Measurements from ENCODE around the gene PROK2.

The PROK2 gene
- total RNA-seq = 0 to 4.7 (median 1.1) reads per million in 9 experiments

GRCh38 chr3:71784914-71785531 lies at the start of gene PROK2:
Gene PROK2, minus strand, starts transcription at chr3:71785148. Its CDS starts 96 bp downstream, at chr3:71785052.
- peak in 2 of 3 experiments; percentile 3 to 9 for DNase-seq
- Mint-ChIP-seq H3K27ac (peak within 1 kb of the TSS; percentile 28 to 81), H3K4me3 (peak within 1 kb of the TSS; percentile 79 to 81), H3K4me1 (ENCODE audit: low read depth in 2 of 2) (peaks cover 2 to 9% of the 10 kb centered on the region in 2 donors), H3K36me3 (ENCODE audit: insufficient read depth) (peaks cover 3% of the 10 kb centered on the region), H3K9me3 (no peaks in the 10 kb centered on the region), H3K27me3 (peaks cover 50 to 56% of the 10 kb centered on the region in 2 donors)
- ATAC-seq (replicated peaks) = peak; percentile 75

- Mint-ChIP-seq H3K27me3 (peaks cover 9 to 13% of the 10 kb centered on the region in 2 donors), H3K4me1 (ENCODE audit: low read depth in 2 of 2) (no peaks in the 10 kb centered on the region), H3K36me3 (ENCODE audit: insufficient read depth) (no peaks in the 10 kb centered on the region), H3K9me3 (no peaks in the 10 kb centered on the region), H3K4me3 (no peak overlapping the region), H3K27ac (no peak overlapping the region)
- DNase-seq = no peak
- ATAC-seq (replicated peaks) = no peak
These were observed 46.7 kb upstream of the PROK2 start for GRCh38 chr3:71831599-71831998.

GRCh38 chr3:71825551-71826283 lies 40.8 kb upstream of the PROK2 start:
- no peak for ATAC-seq (replicated peaks)
- no peaks in the 10 kb centered on the region for H3K9me3 Mint-ChIP-seq
- no peak for DNase-seq
- H3K4me3 Mint-ChIP-seq = no peak overlapping the region
- no peaks in the 10 kb centered on the region for H3K4me1 Mint-ChIP-seq (ENCODE audit: low read depth in 2 of 2)
- peaks cover 9 to 13% of the 10 kb centered on the region in 2 donors for H3K27me3 Mint-ChIP-seq
- H3K27ac Mint-ChIP-seq = no peak overlapping the region
- H3K36me3 Mint-ChIP-seq (ENCODE audit: insufficient read depth) = no peaks in the 10 kb centered on the region

- no peaks in the 10 kb centered on the region for H3K36me3 Mint-ChIP-seq (ENCODE audit: insufficient read depth)
- H3K4me3 Mint-ChIP-seq = no peak overlapping the region
- ATAC-seq (replicated peaks) (no peak), DNase-seq (no peak)
- H3K9me3 Mint-ChIP-seq = no peaks in the 10 kb centered on the region
- H3K4me1 Mint-ChIP-seq (ENCODE audit: low read depth in 2 of 2) = no peaks in the 10 kb centered on the region
- H3K27ac Mint-ChIP-seq = no peak overlapping the region
- no peaks in the 10 kb centered on the region for H3K27me3 Mint-ChIP-seq
These were observed 36.2 kb upstream of the PROK2 start for GRCh38 chr3:71821116-71821515.

- H3K4me3 Mint-ChIP-seq = no peak overlapping the region
- ATAC-seq (replicated peaks) (no peak), DNase-seq (no peak)
- H3K36me3 Mint-ChIP-seq (ENCODE audit: insufficient read depth) = no peaks in the 10 kb centered on the region
- H3K9me3 Mint-ChIP-seq = no peaks in the 10 kb centered on the region
- no peak overlapping the region for H3K27ac Mint-ChIP-seq
- H3K4me1 Mint-ChIP-seq (ENCODE audit: low read depth in 2 of 2) = no peaks in the 10 kb centered on the region
- H3K27me3 Mint-ChIP-seq = no peaks in the 10 kb centered on the region
These were observed 32.3 kb upstream of the PROK2 start for GRCh38 chr3:71817262-71817661.

- no peaks in the 10 kb centered on the region for H3K27me3 Mint-ChIP-seq
- no peak for ATAC-seq (replicated peaks)
These were observed 31.8 kb upstream of the PROK2 start for GRCh38 chr3:71816767-71817156.

GRCh38 chr3:71815340-71816067 lies 30.6 kb upstream of the PROK2 start:
- Mint-ChIP-seq H3K27me3 (no peaks in the 10 kb centered on the region), H3K27ac (no peak overlapping the region), H3K4me3 (no peak overlapping the region), H3K4me1 (ENCODE audit: low read depth in 2 of 2) (no peaks in the 10 kb centered on the region), H3K36me3 (ENCODE audit: insufficient read depth) (no peaks in the 10 kb centered on the region), H3K9me3 (no peaks in the 10 kb centered on the region)
- no peak for ATAC-seq (replicated peaks)
- no peak for DNase-seq

More at GRCh38 chr3:71816767-71817156, 31.8 kb upstream of the PROK2 start:
- Mint-ChIP-seq H3K36me3 (ENCODE audit: insufficient read depth) (no peaks in the 10 kb centered on the region), H3K27ac (no peak overlapping the region), H3K4me1 (ENCODE audit: low read depth in 2 of 2) (no peaks in the 10 kb centered on the region), H3K9me3 (no peaks in the 10 kb centered on the region), H3K4me3 (no peak overlapping the region)
- DNase-seq = no peak

GRCh38 chr3:71813704-71814103 lies 28.8 kb upstream of the PROK2 start:
- Mint-ChIP-seq H3K27me3 (no peaks in the 10 kb centered on the region), H3K36me3 (ENCODE audit: insufficient read depth) (no peaks in the 10 kb centered on the region), H3K4me1 (ENCODE audit: low read depth in 2 of 2) (no peaks in the 10 kb centered on the region), H3K27ac (no peak overlapping the region), H3K9me3 (no peaks in the 10 kb centered on the region), H3K4me3 (no peak overlapping the region)
- DNase-seq (no peak), ATAC-seq (replicated peaks) (no peak)

- H3K27ac Mint-ChIP-seq = no peak overlapping the region
- H3K9me3 Mint-ChIP-seq = no peaks in the 10 kb centered on the region
- DNase-seq (no peak), ATAC-seq (replicated peaks) (no peak)
- H3K36me3 Mint-ChIP-seq (ENCODE audit: insufficient read depth) = no peaks in the 10 kb centered on the region
- H3K27me3 Mint-ChIP-seq = no peaks in the 10 kb centered on the region
- H3K4me3 Mint-ChIP-seq = no peak overlapping the region
- H3K4me1 Mint-ChIP-seq (ENCODE audit: low read depth in 2 of 2) = no peaks in the 10 kb centered on the region
These were observed 28.1 kb upstream of the PROK2 start for GRCh38 chr3:71813073-71813472.

GRCh38 chr3:71810056-71810455 lies 25.1 kb upstream of the PROK2 start:
- DNase-seq = no peak
- peaks cover 6% of the 10 kb centered on the region in 2 donors for H3K27me3 Mint-ChIP-seq
- H3K9me3 Mint-ChIP-seq = no peaks in the 10 kb centered on the region
- no peak overlapping the region for H3K27ac Mint-ChIP-seq
- no peak overlapping the region for H3K4me3 Mint-ChIP-seq
- H3K4me1 Mint-ChIP-seq (ENCODE audit: low read depth in 2 of 2) = no peaks in the 10 kb centered on the region
- H3K36me3 Mint-ChIP-seq (ENCODE audit: insufficient read depth) = no peaks in the 10 kb centered on the region
- no peak for ATAC-seq (replicated peaks)

- Mint-ChIP-seq H3K9me3 (no peaks in the 10 kb centered on the region), H3K36me3 (ENCODE audit: insufficient read depth) (no peaks in the 10 kb centered on the region), H3K27ac (no peak overlapping the region), H3K4me1 (ENCODE audit: low read depth in 2 of 2) (no peaks in the 10 kb centered on the region), H3K4me3 (no peak overlapping the region), H3K27me3 (peaks cover 8 to 9% of the 10 kb centered on the region in 2 donors)
- no peak for DNase-seq
- ATAC-seq (replicated peaks) = no peak
These were observed 24.5 kb upstream of the PROK2 start for GRCh38 chr3:71809321-71810026.

- peaks cover 25 to 34% of the 10 kb centered on the region in 2 donors for H3K27me3 Mint-ChIP-seq
- H3K4me1 Mint-ChIP-seq (ENCODE audit: low read depth in 2 of 2) = no peaks in the 10 kb centered on the region
- DNase-seq (no peak), ATAC-seq (replicated peaks) (no peak)
- H3K4me3 Mint-ChIP-seq = no peak overlapping the region
- no peaks in the 10 kb centered on the region for H3K9me3 Mint-ChIP-seq
- no peaks in the 10 kb centered on the region for H3K36me3 Mint-ChIP-seq (ENCODE audit: insufficient read depth)
- no peak overlapping the region for H3K27ac Mint-ChIP-seq
These were observed 21.8 kb upstream of the PROK2 start for GRCh38 chr3:71806736-71807135.

- no peaks in the 10 kb centered on the region for H3K4me1 Mint-ChIP-seq (ENCODE audit: low read depth in 2 of 2)
- no peak for ATAC-seq (replicated peaks)
- no peaks in the 10 kb centered on the region for H3K9me3 Mint-ChIP-seq
- H3K27me3 Mint-ChIP-seq = peaks cover 27 to 38% of the 10 kb centered on the region in 2 donors
- no peak overlapping the region for H3K4me3 Mint-ChIP-seq
- H3K36me3 Mint-ChIP-seq (ENCODE audit: insufficient read depth) = no peaks in the 10 kb centered on the region
- no peak overlapping the region for H3K27ac Mint-ChIP-seq
- DNase-seq = no peak
These were observed 20.7 kb upstream of the PROK2 start for GRCh38 chr3:71805691-71806090.

Measured in effector memory CD8-positive, alpha-beta T cell (primary cell).